Measurements from ENCODE around the gene PEX26. TPM values are rescaled to one million over a fixed set of nuclear protein-coding genes. Genes with fewer than 3 reads are reported as not detected.

The PEX26 gene
- total and polyA plus RNA-seq, 2 donors (not counting 3 experiments of a cell fraction or from before 2014, with no cell fraction given), result 25.6 to 44.4 TPM

- no peaks in the 10 kb centered on the region for H3K9me1 ChIP-seq (replicated peaks; ENCODE audit: control insufficient read depth, extremely low read depth, insufficient read depth, low read length)
- dilution Hi-C loops (cut with MboI; ENCODE audit: extremely low pct_ligation_motif_present, low sequenced_read_pairs), result no loop called here
- no peak overlapping the region for H3K9ac ChIP-seq (replicated peaks; ENCODE audit: extremely low read depth, insufficient read depth, low read length)
- intact Hi-C loops (cut with micrococcal nuclease), result no loop called here
- H3K4me1 ChIP-seq (ENCODE audit: control insufficient read depth, extremely low read depth, insufficient read depth, low read length), result peaks cover 16% of the 10 kb centered on the region
- FAIRE-seq, result no peak
- DNase-seq (ENCODE audit: low read depth, low spot score), result no peak
- H3K4me3 ChIP-seq (replicated peaks in 1 of 3; ENCODE audit: insufficient read depth in 1 of 3, low read depth in 1 of 3, low read length in 3 of 3), result no peak overlapping the region
- H2AFZ ChIP-seq (ENCODE audit: low read depth, low read length), result no peak overlapping the region
- H4K20me1 ChIP-seq (replicated peaks; ENCODE audit: control insufficient read depth, extremely low read depth, insufficient read depth, low read length), result no peaks in the 10 kb centered on the region
- no peak overlapping the region for H3K4me2 ChIP-seq (ENCODE audit: insufficient read depth, low read length)
- TF ChIP-seq GATA2 (IDR thresholded peaks at IDR 0.05; ENCODE audit: insufficient read depth, insufficient read length, low read depth, low read length) (no peak), MYC (IDR thresholded peaks at IDR 0.05; ENCODE audit: low read depth, low read length) (no peak), POLR2A (IDR thresholded peaks at IDR 0.05; ENCODE audit: low read depth, low read length) (no peak), EZH2 (IDR thresholded peaks at IDR 0.05; ENCODE audit: borderline replicate concordance, low read depth, low read length, severe bottlenecking) (no peak)
- no peak overlapping the region for H3K27ac ChIP-seq (ENCODE audit: insufficient read depth, low read depth, low read length)
- no peaks in the 10 kb centered on the region for H3K79me2 ChIP-seq (ENCODE audit: control insufficient read depth, insufficient read depth, low read length)
- peaks cover 2 to 3% of the 10 kb centered on the region in 2 experiments for H3K27me3 ChIP-seq (ENCODE audit: control insufficient read depth in 2 of 2, insufficient read depth in 2 of 2, low read length in 2 of 2)
- H3K36me3 ChIP-seq (ENCODE audit: control insufficient read depth in 2 of 2, extremely low read depth in 1 of 2, insufficient read depth in 2 of 2, low read length in 2 of 2), result no peaks in the 10 kb centered on the region
- ChIA-PET CTCF (interaction anchor here (0.5 to 2.9 kb wide), 3 partner anchors 15 to 111 kb away, joined by 3 to 19 read pairs (median 4); no protein-coding TSS in a partner anchor), POLR2A (no interaction called here)
- BruUV-seq (replicated peaks), result no TSS peak
- H3K9me3 ChIP-seq (replicated peaks; ENCODE audit: control insufficient read depth, insufficient read depth, low read length), result no peaks in the 10 kb centered on the region
Observed at GRCh38 chr22:18060646-18061620, 16.9 kb upstream of the PEX26 start.

- no peak overlapping the region for H3K9ac ChIP-seq (replicated peaks; ENCODE audit: extremely low read depth, insufficient read depth, low read length)
- TF ChIP-seq GATA2 (IDR thresholded peaks at IDR 0.05; ENCODE audit: insufficient read depth, insufficient read length, low read depth, low read length), result no peak
- no peak for TF ChIP-seq CTCF (IDR thresholded peaks at IDR 0.05; ENCODE audit: extremely low read depth in 1 of 2, insufficient read depth in 1 of 2, low read depth in 1 of 2, low read length in 2 of 2)
- TF ChIP-seq POLR2A (IDR thresholded peaks at IDR 0.05; ENCODE audit: low read depth, low read length), result no peak
- no peak for TF ChIP-seq EZH2 (IDR thresholded peaks at IDR 0.05; ENCODE audit: borderline replicate concordance, low read depth, low read length, severe bottlenecking)
- TF ChIP-seq FOS (IDR thresholded peaks at IDR 0.05; ENCODE audit: borderline replicate concordance, insufficient read depth, low read length), result no peak
- no peak for TF ChIP-seq MYC (IDR thresholded peaks at IDR 0.05; ENCODE audit: low read depth, low read length)
- H3K36me3 ChIP-seq (ENCODE audit: control insufficient read depth in 2 of 2, extremely low read depth in 1 of 2, insufficient read depth in 2 of 2, low read length in 2 of 2), result no peaks in the 10 kb centered on the region
- no peaks in the 10 kb centered on the region for H3K9me1 ChIP-seq (replicated peaks; ENCODE audit: control insufficient read depth, extremely low read depth, insufficient read depth, low read length)
- BruUV-seq (replicated peaks), result no TSS peak
- H3K9me3 ChIP-seq (replicated peaks; ENCODE audit: control insufficient read depth, insufficient read depth, low read length), result no peaks in the 10 kb centered on the region
- peaks cover 10 to 13% of the 10 kb centered on the region in 2 experiments for H3K27me3 ChIP-seq (ENCODE audit: control insufficient read depth in 2 of 2, insufficient read depth in 2 of 2, low read length in 2 of 2)
- intact Hi-C loops (cut with micrococcal nuclease) (no loop called here), dilution Hi-C loops (cut with MboI; ENCODE audit: extremely low pct_ligation_motif_present, low sequenced_read_pairs) (no loop called here)
- H3K27ac ChIP-seq (ENCODE audit: insufficient read depth, low read depth, low read length), result no peak overlapping the region
- no peak overlapping the region for H3K4me2 ChIP-seq (ENCODE audit: insufficient read depth, low read length)
- DNase-seq (ENCODE audit: low read depth, low spot score) (no peak), FAIRE-seq (no peak)
- peaks cover 5% of the 10 kb centered on the region for H3K4me1 ChIP-seq (ENCODE audit: control insufficient read depth, extremely low read depth, insufficient read depth, low read length)
- H4K20me1 ChIP-seq (replicated peaks; ENCODE audit: control insufficient read depth, extremely low read depth, insufficient read depth, low read length), result no peaks in the 10 kb centered on the region
- CTCF ChIA-PET, result interaction anchor here (0.6 to 2.9 kb wide), 7 partner anchors 10 to 231 kb away, joined by 3 to 19 read pairs (median 4); partner anchors contain the start of gene PEX26
- no peak overlapping the region for H3K4me3 ChIP-seq (replicated peaks in 1 of 3; ENCODE audit: insufficient read depth in 1 of 3, low read depth in 1 of 3, low read length in 3 of 3)
- H3K79me2 ChIP-seq (ENCODE audit: control insufficient read depth, insufficient read depth, low read length), result no peaks in the 10 kb centered on the region
- POLR2A ChIA-PET, result no interaction called here
- H2AFZ ChIP-seq (ENCODE audit: low read depth, low read length), result no peak overlapping the region
Observed at GRCh38 chr22:18062421-18062820, 15.4 kb upstream of the PEX26 start.

Measured in endothelial cell of umbilical vein (primary cell).